Adipocyte (in vitro differentiated cells): ENCODE measurements around the gene PHTF1.

Experiments used
- DNase-seq: peaks from one replicate; pipeline ENCODE4 v3.0.0-alpha.2; 2015; ENCODE audit warnings: low read depth
- H3K27me3 ChIP-seq: replicated peaks from 2 replicates; pipeline ENCODE4 v1.7.0; 2013; ENCODE audit warnings: mild to moderate bottlenecking, low read length, moderate library complexity; ENCODE audit not compliant: control insufficient read depth, insufficient read depth
- H3K36me3 ChIP-seq: 2 replicates; pipeline ENCODE4 v1.7.0; 2013; ENCODE audit warnings: low read length, mild to moderate bottlenecking, moderate library complexity; ENCODE audit not compliant: control insufficient read depth, insufficient read depth, severe bottlenecking
- H3K4me1 ChIP-seq: 2 replicates; pipeline ENCODE4 v1.7.0; 2013; ENCODE audit warnings: mild to moderate bottlenecking, low read length, moderate library complexity; ENCODE audit not compliant: control insufficient read depth, insufficient read depth
- H3K4me3 ChIP-seq: 2 replicates; pipeline ENCODE4 v1.7.0; 2013; ENCODE audit warnings: mild to moderate bottlenecking, low read length, moderate library complexity
- H3K9ac ChIP-seq: 2 replicates; pipeline ENCODE4 v1.7.0; 2013; ENCODE audit warnings: mild to moderate bottlenecking, low read length, moderate library complexity
- H3K9me3 ChIP-seq: 2 replicates; pipeline ENCODE4 v1.7.0; 2013; ENCODE audit warnings: mild to moderate bottlenecking, low read length, moderate library complexity; ENCODE audit not compliant: control insufficient read depth

The PHTF1 gene

GRCh38 chr1:113714606-113715269 is 44.5 kb downstream of the PHTF1 start:
- no peak for DNase-seq
- H3K9ac ChIP-seq = no peak overlapping the region
- no peak overlapping the region for H3K4me3 ChIP-seq
- peaks cover 73% of the 10 kb centered on the region for H3K36me3 ChIP-seq
- H3K4me1 ChIP-seq = no peaks in the 10 kb centered on the region
- no peaks in the 10 kb centered on the region for H3K9me3 ChIP-seq
- no peaks in the 10 kb centered on the region for H3K27me3 ChIP-seq

DNA sequence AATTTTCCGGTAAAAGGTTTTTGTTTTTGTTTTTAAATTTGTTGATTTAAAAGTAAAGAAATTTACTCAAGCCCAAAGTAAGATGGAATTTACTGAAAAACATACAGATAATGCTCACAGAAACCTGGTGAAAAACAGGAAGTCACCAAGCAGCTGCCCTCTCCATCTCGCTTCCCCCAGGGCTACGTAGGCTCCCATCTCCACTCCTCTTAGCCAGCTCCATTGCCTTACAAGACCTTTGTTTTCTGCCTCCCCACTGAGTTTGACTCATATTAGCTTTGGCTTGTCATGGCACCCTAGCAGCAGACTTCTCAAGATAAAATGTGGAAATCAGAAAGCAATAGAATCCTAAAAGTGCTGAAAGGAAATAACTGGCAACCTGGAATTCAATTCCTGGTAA is 57.9 kb downstream of the PHTF1 start:
- DNase-seq = no peak
- peaks cover 86% of the 10 kb centered on the region for H3K36me3 ChIP-seq
- no peak overlapping the region for H3K9ac ChIP-seq
- H3K27me3 ChIP-seq = no peaks in the 10 kb centered on the region
- H3K9me3 ChIP-seq = no peaks in the 10 kb centered on the region
- H3K4me3 ChIP-seq = no peak overlapping the region
- no peaks in the 10 kb centered on the region for H3K4me1 ChIP-seq

- Histone ChIP-seq H3K9ac (no peak overlapping the region), H3K4me1 (peaks cover 11% of the 10 kb centered on the region), H3K4me3 (peak overlapping the region; percentile 16), H3K9me3 (peaks cover 15% of the 10 kb centered on the region), H3K27me3 (no peaks in the 10 kb centered on the region), H3K36me3 (peaks cover 57% of the 10 kb centered on the region)
- DNase-seq = no peak
These were observed 64.4 kb downstream of the PHTF1 start for GRCh38 chr1:113694910-113695309.

DNA sequence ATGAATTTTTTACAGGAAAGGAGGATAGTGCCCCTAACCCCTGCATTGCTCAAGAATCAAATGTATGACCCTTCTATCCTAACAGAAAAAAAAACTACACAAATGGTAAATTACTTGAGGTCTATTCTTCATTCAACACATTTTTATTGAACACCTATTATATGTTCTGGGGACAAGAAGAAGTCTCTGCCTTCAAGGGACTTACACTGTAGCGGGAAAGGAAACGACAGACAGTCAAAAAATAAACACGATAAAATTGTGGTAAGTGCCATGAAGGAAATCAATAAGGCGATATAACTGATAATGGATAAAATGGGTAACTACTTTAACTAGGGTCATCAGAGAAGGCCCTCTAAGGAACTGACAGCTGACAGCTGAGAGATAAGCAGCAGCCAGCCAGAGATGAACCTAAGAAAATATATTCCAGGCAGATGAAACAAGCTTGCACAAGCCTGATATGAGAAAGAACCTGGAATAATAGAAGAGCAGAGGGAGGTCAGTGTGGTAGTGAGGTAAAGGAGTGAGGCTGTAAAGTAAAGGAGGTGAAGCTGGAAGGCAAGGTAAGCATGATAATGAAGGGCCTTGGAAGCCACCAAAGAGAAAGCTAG is 66.4 kb downstream of the PHTF1 start:
- no peak for DNase-seq
- Histone ChIP-seq H3K27me3 (no peaks in the 10 kb centered on the region), H3K9ac (no peak overlapping the region), H3K4me1 (peaks cover 11% of the 10 kb centered on the region), H3K36me3 (peaks cover 46% of the 10 kb centered on the region), H3K9me3 (peaks cover 15% of the 10 kb centered on the region), H3K4me3 (no peak overlapping the region)

GRCh38 chr1:113692342-113692741 is 66.9 kb downstream of the PHTF1 start:
- H3K9me3 ChIP-seq = peaks cover 15% of the 10 kb centered on the region
- no peak overlapping the region for H3K9ac ChIP-seq
- H3K36me3 ChIP-seq = peaks cover 40% of the 10 kb centered on the region
- H3K4me3 ChIP-seq = no peak overlapping the region
- no peak for DNase-seq
- H3K27me3 ChIP-seq = no peaks in the 10 kb centered on the region
- H3K4me1 ChIP-seq = peaks cover 14% of the 10 kb centered on the region

GRCh38 chr1:113691184-113691583 is 68.1 kb downstream of the PHTF1 start:
- Histone ChIP-seq H3K36me3 (peaks cover 30% of the 10 kb centered on the region), H3K4me3 (no peak overlapping the region), H3K27me3 (no peaks in the 10 kb centered on the region), H3K9ac (no peak overlapping the region), H3K9me3 (peaks cover 15% of the 10 kb centered on the region), H3K4me1 (peaks cover 18% of the 10 kb centered on the region)
- no peak for DNase-seq

GRCh38 chr1:113686891-113687618 is 72.2 kb downstream of the PHTF1 start:
- peaks cover 12% of the 10 kb centered on the region for H3K36me3 ChIP-seq

GRCh38 chr1:113684153-113684541 is 75.1 kb downstream of the PHTF1 start:
- peak; percentile 22 for DNase-seq
- Histone ChIP-seq H3K4me1 (peaks cover 30% of the 10 kb centered on the region), H3K9ac (peak overlapping the region; percentile 80), H3K27me3 (no peaks in the 10 kb centered on the region), H3K36me3 (peaks cover 5% of the 10 kb centered on the region), H3K4me3 (peak overlapping the region; percentile 67), H3K9me3 (no peaks in the 10 kb centered on the region)

More at GRCh38 chr1:113686891-113687618, 72.2 kb downstream of the PHTF1 start:
- H3K4me1 ChIP-seq = peaks cover 36% of the 10 kb centered on the region
- no peak overlapping the region for H3K4me3 ChIP-seq
- DNase-seq = peak; percentile 87
- no peaks in the 10 kb centered on the region for H3K9me3 ChIP-seq
- no peak overlapping the region for H3K9ac ChIP-seq
- H3K27me3 ChIP-seq = no peaks in the 10 kb centered on the region

GRCh38 chr1:113683384-113684152 is 75.7 kb downstream of the PHTF1 start:
- H3K36me3 ChIP-seq = peaks cover 4% of the 10 kb centered on the region
- H3K4me1 ChIP-seq = peaks cover 30% of the 10 kb centered on the region
- H3K4me3 ChIP-seq = peak overlapping the region; percentile 67
- H3K27me3 ChIP-seq = no peaks in the 10 kb centered on the region
- H3K9ac ChIP-seq = peak overlapping the region; percentile 80
- DNase-seq = peak; percentile 23
- no peaks in the 10 kb centered on the region for H3K9me3 ChIP-seq

GRCh38 chr1:113681596-113682337 is 77.5 kb downstream of the PHTF1 start:
- H3K9me3 ChIP-seq = no peaks in the 10 kb centered on the region
- peaks cover 4% of the 10 kb centered on the region for H3K36me3 ChIP-seq
- no peak overlapping the region for H3K4me3 ChIP-seq
- DNase-seq = no peak
- H3K9ac ChIP-seq = no peak overlapping the region
- H3K4me1 ChIP-seq = peaks cover 32% of the 10 kb centered on the region
- H3K27me3 ChIP-seq = no peaks in the 10 kb centered on the region
